B cell (primary cell): ENCODE results near the gene OASL.

Experiments
- CTCF ChIP-seq: fragments of 200-600 bp; IDR thresholded peaks from one replicate; pipeline ENCODE4 v1.8.0; 2022; ENCODE audit warnings: antibody characterized with exemption, mild to moderate bottlenecking
- EZH2 ChIP-seq: IDR thresholded peaks from 2 replicates; pipeline ENCODE4 v1.6.1; 2012; ENCODE audit warnings: borderline replicate concordance, low read depth, mild to moderate bottlenecking, moderate library complexity, low read length; ENCODE audit not compliant: insufficient read depth, poor library complexity, severe bottlenecking

- no peak for TF ChIP-seq CTCF
- no peak for TF ChIP-seq EZH2
Observed at GRCh38 chr12:121053706-121054105, 14.7 kb upstream of the OASL start.
